Measurements from ENCODE around the gene GRM8. TPM values are rescaled to one million over a fixed set of nuclear protein-coding genes. Genes with fewer than 3 reads are reported as not detected.

The GRM8 gene
- total RNA-seq, 1 experiment from 2014 or later, result 1.8 TPM

DNA sequence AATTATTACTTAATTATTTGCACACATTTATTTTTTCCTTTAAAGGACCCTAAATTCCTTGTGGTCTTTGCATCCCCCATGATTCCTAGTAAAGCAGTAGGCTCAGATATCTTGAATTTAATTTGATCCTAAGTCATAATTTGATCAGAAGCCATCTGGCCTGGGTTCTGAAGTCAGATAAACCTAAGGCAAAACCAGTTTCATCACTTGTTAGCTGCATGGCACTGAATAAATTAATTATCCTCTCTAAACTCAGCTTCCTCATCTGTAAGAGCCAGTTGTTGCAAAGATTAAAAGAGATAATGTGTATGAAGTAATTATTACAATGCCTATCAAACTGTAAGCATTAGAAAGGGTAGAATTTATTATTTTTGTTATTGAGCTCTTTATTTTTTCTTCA lies 293.1 kb downstream of the GRM8 start:
- H2BK15ac ChIP-seq (ENCODE audit: low read depth, low read length), result no peak overlapping the region
- no peak overlapping the region for H3K56ac ChIP-seq (ENCODE audit: insufficient read length, low read depth, low read length)
- no peaks in the 10 kb centered on the region for H3K79me2 ChIP-seq (ENCODE audit: insufficient read depth, low read length)
- no peak for DNase-seq
- TF ChIP-seq, protein P1, sequence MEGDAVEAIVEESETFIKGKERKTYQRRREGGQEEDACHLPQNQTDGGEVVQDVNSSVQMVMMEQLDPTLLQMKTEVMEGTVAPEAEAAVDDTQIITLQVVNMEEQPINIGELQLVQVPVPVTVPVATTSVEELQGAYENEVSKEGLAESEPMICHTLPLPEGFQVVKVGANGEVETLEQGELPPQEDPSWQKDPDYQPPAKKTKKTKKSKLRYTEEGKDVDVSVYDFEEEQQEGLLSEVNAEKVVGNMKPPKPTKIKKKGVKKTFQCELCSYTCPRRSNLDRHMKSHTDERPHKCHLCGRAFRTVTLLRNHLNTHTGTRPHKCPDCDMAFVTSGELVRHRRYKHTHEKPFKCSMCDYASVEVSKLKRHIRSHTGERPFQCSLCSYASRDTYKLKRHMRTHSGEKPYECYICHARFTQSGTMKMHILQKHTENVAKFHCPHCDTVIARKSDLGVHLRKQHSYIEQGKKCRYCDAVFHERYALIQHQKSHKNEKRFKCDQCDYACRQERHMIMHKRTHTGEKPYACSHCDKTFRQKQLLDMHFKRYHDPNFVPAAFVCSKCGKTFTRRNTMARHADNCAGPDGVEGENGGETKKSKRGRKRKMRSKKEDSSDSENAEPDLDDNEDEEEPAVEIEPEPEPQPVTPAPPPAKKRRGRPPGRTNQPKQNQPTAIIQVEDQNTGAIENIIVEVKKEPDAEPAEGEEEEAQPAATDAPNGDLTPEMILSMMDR (conservative IDR thresholded peaks at IDR 0.05), result no peak
- H3K36me3 Mint-ChIP-seq (ENCODE audit: insufficient read depth in 1 of 3, low read depth in 3 of 3), result no peaks in the 10 kb centered on the region
- H2AK5ac ChIP-seq (ENCODE audit: insufficient read length, low read length), result no peak overlapping the region
- H3K14ac ChIP-seq (ENCODE audit: insufficient read depth, low read length), result no peak overlapping the region
- no peak overlapping the region for H4K91ac ChIP-seq (ENCODE audit: insufficient read length, low read depth, low read length)
- no peak overlapping the region for H4K5ac ChIP-seq (ENCODE audit: insufficient read length, low read depth, low read length)
- H3K27ac Mint-ChIP-seq, result no peak overlapping the region
- no peak overlapping the region for H3T11ph ChIP-seq (ENCODE audit: low read length)
- no peak overlapping the region for H3K27ac ChIP-seq (ENCODE audit: insufficient read length, low read depth, low read length)
- no peak overlapping the region for H2BK120ac ChIP-seq (ENCODE audit: low read depth, low read length, poor library complexity, severe bottlenecking)
- peaks cover under 1% of the 10 kb centered on the region for H3K27me3 Mint-ChIP-seq (ENCODE audit: low read depth)
- no peak overlapping the region for H3K18ac ChIP-seq (ENCODE audit: insufficient read length, low read depth, low read length)
- H2BK12ac ChIP-seq (ENCODE audit: insufficient read length, low read depth, low read length), result no peak overlapping the region
- H3K4me3 Mint-ChIP-seq, result no peak overlapping the region
- no peaks in the 10 kb centered on the region for H3K9me3 Mint-ChIP-seq
- no peaks in the 10 kb centered on the region for H3K23me2 ChIP-seq (ENCODE audit: insufficient read length, low read depth, low read length, poor library complexity, severe bottlenecking)
- no peaks in the 10 kb centered on the region for H3K4me1 Mint-ChIP-seq
- no peak overlapping the region for H2BK5ac ChIP-seq (ENCODE audit: insufficient read length, low read length)
- H4K20me1 ChIP-seq (ENCODE audit: control insufficient read depth, insufficient read depth, insufficient read length), result no peaks in the 10 kb centered on the region
- H3K27me3 ChIP-seq (ENCODE audit: insufficient read depth, low read length), result no peaks in the 10 kb centered on the region
- no peaks in the 10 kb centered on the region for H3K9me3 ChIP-seq (ENCODE audit: control insufficient read depth, low read depth, low read length)
- H2BK20ac ChIP-seq (ENCODE audit: low read depth, low read length, poor library complexity, severe bottlenecking), result no peak overlapping the region
- H3K4me2 ChIP-seq (ENCODE audit: insufficient read depth, insufficient read length, low read length), result no peak overlapping the region
- no peaks in the 10 kb centered on the region for H3K4me1 ChIP-seq (ENCODE audit: insufficient read depth, low read length)
- no peak overlapping the region for H3K23ac ChIP-seq (ENCODE audit: insufficient read length, low read depth, low read length)
- H3K79me1 ChIP-seq (ENCODE audit: insufficient read depth, low read depth, low read length, poor library complexity, severe bottlenecking), result no peaks in the 10 kb centered on the region
- H4K8ac ChIP-seq (replicated peaks; ENCODE audit: insufficient read length, low read depth, low read length), result no peak overlapping the region
- H2AFZ ChIP-seq (ENCODE audit: low read length), result no peak overlapping the region
- no peak overlapping the region for H3K9ac ChIP-seq (ENCODE audit: extremely low read depth, insufficient read length, low read length)
- no peak overlapping the region for H3K4ac ChIP-seq (ENCODE audit: low read depth, low read length)

Measured in H9 (cell line).